HepG2 (cell line): ENCODE data around the gene FABP6. TPM values are rescaled to one million over a fixed set of nuclear protein-coding genes. Genes with fewer than 3 reads are reported as not detected.

ENCODE experiments used
- ATAC-seq: fragments of 200-7000 bp; cut with Tn5 transposase; 3 replicates; pipeline ENCODE4 v1.9.1; 2020; ENCODE audit warnings: mild to moderate bottlenecking, moderate library complexity
- BruUV-seq: library from RNA; stranded (reverse); fragments of 400-500 nt; replicated peaks from 2 replicates; lab custom pipeline; 2021; lab: Mats Ljungman, UMichigan
- CTCF ChIA-PET: fragments of 300-600 bp; formaldehyde crosslinking; extraction: SDS; loops from one replicate; lab custom pipeline; 2021; ENCODE audit warnings: low total read pairs, inconsistent platforms, low intra/inter-chr PET ratio; lab: Yijun Ruan, JAX
- POLR2A ChIA-PET: fragments of 350-600 bp; sonication (Branson Sonifier 250); formaldehyde crosslinking; loops from one replicate; lab custom pipeline; 2020; ENCODE audit warnings: antibody characterized with exemption, inconsistent platforms; lab: Yijun Ruan, JAX
- DNase-seq: peaks from one replicate; pipeline ENCODE4 v3.0.0-alpha.2; 2015; ENCODE audit warnings: low spot score
- FAIRE-seq: peaks from 3 replicates; lab custom pipeline; 2011; peaks lifted over from hg19 to GRCh38; lab: Jason Lieb, UNC
- H2AFZ ChIP-seq: one replicate; pipeline ENCODE4 v1.6.1; 2011; ENCODE audit warnings: low read length, inconsistent platforms
- H3K27ac ChIP-seq: fragments of 300-600 bp; 3 replicates; pipeline ENCODE4 v1.8.0; 2011; ENCODE audit warnings: mixed run types, mild to moderate bottlenecking, mixed read lengths, low read length, inconsistent platforms; ENCODE audit not compliant: insufficient read depth; ENCODE audit errors: extremely low read length
- H3K27me3 ChIP-seq, 2 experiments: fragments of 200-600 bp in 1 of 2; 2 replicates in 1 of 2; 3 replicates in 1 of 2; pipeline versions ENCODE4 v1.6.0 to v1.8.0; 2011; ENCODE audit warnings: low read length in 2 of 2, mild to moderate bottlenecking in 2 of 2, moderate library complexity in 2 of 2, inconsistent platforms in 1 of 2; ENCODE audit not compliant: insufficient read depth in 2 of 2, control insufficient read depth in 1 of 2
- H3K36me3 ChIP-seq, 2 experiments: fragments of 200-600 bp in 1 of 2; replicated peaks in 1 of 2; 2 replicates in 1 of 2; 3 replicates in 1 of 2; pipeline versions ENCODE4 v1.5.1 to v1.8.0; 2011; ENCODE audit warnings: low read length in 2 of 2, inconsistent platforms in 1 of 2; ENCODE audit not compliant: insufficient read depth in 2 of 2, control insufficient read depth in 1 of 2
- H3K4me1 ChIP-seq: 2 replicates; pipeline ENCODE4 v1.5.1; 2012; ENCODE audit warnings: low read length, inconsistent platforms; ENCODE audit not compliant: insufficient read depth
- H3K4me2 ChIP-seq: 2 replicates; pipeline ENCODE4 v1.6.0; 2011; ENCODE audit warnings: low read depth, low read length, inconsistent platforms
- H3K4me3 ChIP-seq, 3 experiments: fragments of 200-600 bp in 1 of 3; sonication (generic), shearing (Covaris generic) in 1 of 3; replicated peaks in 1 of 3; 2 replicates each; pipeline ENCODE4 v1.5.1; 2011 to 2016; ENCODE audit warnings: low read length in 3 of 3, inconsistent platforms in 2 of 3, low read depth in 2 of 3, mild to moderate bottlenecking in 2 of 3, control low read depth in 1 of 3, mixed read lengths in 1 of 3; ENCODE audit not compliant: insufficient read depth in 1 of 3
- H3K79me2 ChIP-seq: one replicate; pipeline ENCODE4 v1.6.1; 2011; ENCODE audit warnings: low read length, inconsistent platforms; ENCODE audit not compliant: insufficient read depth
- H3K9ac ChIP-seq: 2 replicates; pipeline ENCODE4 v1.6.0; 2011; ENCODE audit warnings: mild to moderate bottlenecking, low read depth, low read length, inconsistent platforms; ENCODE audit not compliant: insufficient read depth
- H3K9me3 ChIP-seq: 2 replicates; pipeline ENCODE4 v1.5.1; 2012; ENCODE audit warnings: mild to moderate bottlenecking, low read length
- H4K20me1 ChIP-seq: 2 replicates; pipeline ENCODE4 v1.6.0; 2011; ENCODE audit warnings: inconsistent platforms, mild to moderate bottlenecking, low read length, moderate library complexity; ENCODE audit not compliant: insufficient read depth
- CCAR2 ChIP-seq: fragments of 200-400 bp; formaldehyde crosslinking; optimal IDR thresholded peaks from 2 replicates; pipeline ENCODE3; 2018; ENCODE audit warnings: low read depth, mild to moderate bottlenecking, low read length, moderate library complexity
- CENPT ChIP-seq: sonication (generic); formaldehyde crosslinking; IDR thresholded peaks from 2 replicates; pipeline ENCODE4 v1.8.0; 2022; ENCODE audit warnings: low read depth, mild to moderate bottlenecking, moderate library complexity, missing genetic modification reagents
- GPN1 ChIP-seq: sonication (generic); formaldehyde crosslinking; IDR thresholded peaks from 2 replicates; pipeline ENCODE4 v1.5.1; 2020; ENCODE audit warnings: missing genetic modification reagents, borderline replicate concordance
- KLF9 ChIP-seq: IDR thresholded peaks from 2 replicates; pipeline ENCODE4 v1.6.1; 2016; ENCODE audit warnings: low read depth
- NR1H2 ChIP-seq: sonication (generic); formaldehyde crosslinking; IDR thresholded peaks from 2 replicates; pipeline ENCODE4 v1.8.1; 2022; ENCODE audit warnings: low read depth, missing genetic modification reagents, borderline replicate concordance
- ZBTB21 ChIP-seq: sonication (generic); formaldehyde crosslinking; IDR thresholded peaks from 2 replicates; pipeline ENCODE4 v1.4.0; 2020; ENCODE audit warnings: missing genetic modification reagents
- ZNF329 ChIP-seq: sonication (generic); formaldehyde crosslinking; IDR thresholded peaks from 2 replicates; pipeline ENCODE4 v1.9.0; 2021; ENCODE audit warnings: low read depth, mild to moderate bottlenecking, missing genetic modification reagents
- ZSCAN12 ChIP-seq: sonication (generic); formaldehyde crosslinking; IDR thresholded peaks from 2 replicates; pipeline ENCODE4 v1.9.0; 2021; ENCODE audit warnings: mild to moderate bottlenecking, missing genetic modification reagents
- WGBS: methylation state at CpG from one replicate; pipeline ENCODE4 v1.1.6; 2017; ENCODE audit warnings: low lambda C conversion rate; 5-methylcytosine and 5-hydroxymethylcytosine counted together
- in situ Hi-C: cut with HindIII; loops from 2 replicates; pipeline ENCODE4 v1.10.0; 2017; ENCODE audit warnings: low pct_unique_long_range_greater_than_20kb; ENCODE audit not compliant: extremely low pct_ligation_motif_present
- intact Hi-C: fragments of 100-400 bp; cut with micrococcal nuclease; formaldehyde crosslinking; loops from one replicate; pipeline ENCODE4 v1.10.0; 2022; ENCODE audit not compliant: unreplicated experiment
- polyA plus RNA-seq, 8 experiments: library from polyadenylated mRNA; depleted of rRNA in 3 of 8; stranded (reverse) in 7 of 8; unstranded in 1 of 8; fragments of >200 nt; fragmentation: Illumina TruSeq in 4 of 8; extraction: Trizol in 4 of 8; gene quantifications; 2 replicates each; pipeline versions ENCODE4 v1.2.1 to v1.2.3, GENCODE V29; 2011 to 2016; ENCODE audit warnings: low read depth in 4 of 8, missing spikeins in 1 of 8, mixed read lengths in 1 of 8; ENCODE audit not compliant: insufficient read depth in 1 of 8
- total RNA-seq, 5 experiments: library from RNA; depleted of rRNA; stranded (reverse); fragments of >200 nt; fragmentation: Illumina TruSeq; extraction: Trizol; gene quantifications; 2 replicates each; pipeline ENCODE4 v1.2.3, GENCODE V29; 2016; ENCODE audit warnings: low read depth in 1 of 5
- TF ChIP-seq, protein P1 (sequence below): sonication (generic); formaldehyde crosslinking; IDR thresholded peaks from 2 replicates; pipeline ENCODE4 v1.4.0; 2020; ENCODE audit warnings: missing genetic modification reagents
- TF ChIP-seq, protein P2 (sequence below): sonication (generic); formaldehyde crosslinking; IDR thresholded peaks from 2 replicates; pipeline ENCODE4 v1.4.0; 2020; ENCODE audit warnings: missing genetic modification reagents, borderline replicate concordance
- TF ChIP-seq, protein P3 (sequence below): sonication (generic); formaldehyde crosslinking; IDR thresholded peaks from 2 replicates; pipeline ENCODE4 v1.8.1; 2023; ENCODE audit warnings: mild to moderate bottlenecking, missing genetic modification reagents, borderline replicate concordance
- TF ChIP-seq, protein P4 (sequence below): sonication (generic); formaldehyde crosslinking; IDR thresholded peaks from 2 replicates; pipeline ENCODE4 v1.8.0; 2022; ENCODE audit warnings: mild to moderate bottlenecking, missing genetic modification reagents, moderate library complexity
- TF ChIP-seq, protein P5 (sequence below): IDR thresholded peaks from 2 replicates; pipeline ENCODE4 v1.6.1; 2012; ENCODE audit warnings: low read length, improper control_type of control experiment

FABP6 gene
- total and polyA plus RNA-seq, 2 of the 13 experiments (the other 11 are each of a cell fraction or from before 2014, with no cell fraction given), result 0.13 TPM; not detected in 1

DNA sequence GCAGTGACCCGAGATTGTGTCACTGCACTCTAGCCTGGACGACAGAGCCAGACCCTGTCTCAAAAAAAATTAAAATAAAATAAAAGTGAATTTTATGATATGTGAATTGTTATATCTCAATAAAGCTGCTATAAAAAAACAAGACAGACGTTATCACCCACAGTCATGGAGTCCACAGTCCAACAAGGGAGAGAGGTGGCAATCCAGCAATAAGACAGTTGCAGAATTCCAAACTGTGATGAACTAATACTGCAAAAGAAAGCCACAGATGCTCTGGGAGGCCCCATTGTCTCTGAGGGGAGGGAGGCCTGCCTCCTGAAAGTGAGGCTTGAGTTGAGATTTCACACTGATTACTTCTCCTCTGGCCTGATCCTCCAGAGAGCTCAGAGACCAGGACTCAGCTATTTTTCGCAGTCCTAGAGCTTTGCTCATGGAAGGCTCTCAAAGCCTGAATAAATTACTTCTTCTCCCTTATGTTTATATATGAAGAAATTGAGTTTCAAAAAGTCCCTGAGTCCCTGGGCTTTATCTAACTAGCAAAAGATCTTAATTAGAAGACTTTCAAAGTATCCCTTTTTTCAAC lies 55.1 kb downstream of the FABP6 start:
- no peaks in the 10 kb centered on the region for H3K79me2 ChIP-seq
- FAIRE-seq, result no peak
- H3K4me1 ChIP-seq, result peaks cover 15% of the 10 kb centered on the region
- H3K9ac ChIP-seq, result no peak overlapping the region
- CTCF ChIA-PET, result no interaction called here
- H3K27me3 ChIP-seq, result no peaks in the 10 kb centered on the region
- H3K9me3 ChIP-seq, result no peaks in the 10 kb centered on the region
- in situ Hi-C loops (no loop called here), intact Hi-C loops (no loop called here)
- no peak for ATAC-seq
- H3K36me3 ChIP-seq, result 0 out of 5 replicates have a peak, but pooled peaks cover 0 to 1% of the 10 kb centered on the region in 2 experiments
- 85% methylated on average over 4 of the region's 4 CpGs for WGBS
- BruUV-seq, result no TSS peak
- H3K4me2 ChIP-seq, result no peak overlapping the region
- no peak overlapping the region for H3K27ac ChIP-seq
- H3K4me3 ChIP-seq, result no peak overlapping the region
- POLR2A ChIA-PET, result no interaction called here
- DNase-seq, result no peak
- H2AFZ ChIP-seq, result no peak overlapping the region
- H4K20me1 ChIP-seq, result no peaks in the 10 kb centered on the region
- TF ChIP-seq, protein P1, sequence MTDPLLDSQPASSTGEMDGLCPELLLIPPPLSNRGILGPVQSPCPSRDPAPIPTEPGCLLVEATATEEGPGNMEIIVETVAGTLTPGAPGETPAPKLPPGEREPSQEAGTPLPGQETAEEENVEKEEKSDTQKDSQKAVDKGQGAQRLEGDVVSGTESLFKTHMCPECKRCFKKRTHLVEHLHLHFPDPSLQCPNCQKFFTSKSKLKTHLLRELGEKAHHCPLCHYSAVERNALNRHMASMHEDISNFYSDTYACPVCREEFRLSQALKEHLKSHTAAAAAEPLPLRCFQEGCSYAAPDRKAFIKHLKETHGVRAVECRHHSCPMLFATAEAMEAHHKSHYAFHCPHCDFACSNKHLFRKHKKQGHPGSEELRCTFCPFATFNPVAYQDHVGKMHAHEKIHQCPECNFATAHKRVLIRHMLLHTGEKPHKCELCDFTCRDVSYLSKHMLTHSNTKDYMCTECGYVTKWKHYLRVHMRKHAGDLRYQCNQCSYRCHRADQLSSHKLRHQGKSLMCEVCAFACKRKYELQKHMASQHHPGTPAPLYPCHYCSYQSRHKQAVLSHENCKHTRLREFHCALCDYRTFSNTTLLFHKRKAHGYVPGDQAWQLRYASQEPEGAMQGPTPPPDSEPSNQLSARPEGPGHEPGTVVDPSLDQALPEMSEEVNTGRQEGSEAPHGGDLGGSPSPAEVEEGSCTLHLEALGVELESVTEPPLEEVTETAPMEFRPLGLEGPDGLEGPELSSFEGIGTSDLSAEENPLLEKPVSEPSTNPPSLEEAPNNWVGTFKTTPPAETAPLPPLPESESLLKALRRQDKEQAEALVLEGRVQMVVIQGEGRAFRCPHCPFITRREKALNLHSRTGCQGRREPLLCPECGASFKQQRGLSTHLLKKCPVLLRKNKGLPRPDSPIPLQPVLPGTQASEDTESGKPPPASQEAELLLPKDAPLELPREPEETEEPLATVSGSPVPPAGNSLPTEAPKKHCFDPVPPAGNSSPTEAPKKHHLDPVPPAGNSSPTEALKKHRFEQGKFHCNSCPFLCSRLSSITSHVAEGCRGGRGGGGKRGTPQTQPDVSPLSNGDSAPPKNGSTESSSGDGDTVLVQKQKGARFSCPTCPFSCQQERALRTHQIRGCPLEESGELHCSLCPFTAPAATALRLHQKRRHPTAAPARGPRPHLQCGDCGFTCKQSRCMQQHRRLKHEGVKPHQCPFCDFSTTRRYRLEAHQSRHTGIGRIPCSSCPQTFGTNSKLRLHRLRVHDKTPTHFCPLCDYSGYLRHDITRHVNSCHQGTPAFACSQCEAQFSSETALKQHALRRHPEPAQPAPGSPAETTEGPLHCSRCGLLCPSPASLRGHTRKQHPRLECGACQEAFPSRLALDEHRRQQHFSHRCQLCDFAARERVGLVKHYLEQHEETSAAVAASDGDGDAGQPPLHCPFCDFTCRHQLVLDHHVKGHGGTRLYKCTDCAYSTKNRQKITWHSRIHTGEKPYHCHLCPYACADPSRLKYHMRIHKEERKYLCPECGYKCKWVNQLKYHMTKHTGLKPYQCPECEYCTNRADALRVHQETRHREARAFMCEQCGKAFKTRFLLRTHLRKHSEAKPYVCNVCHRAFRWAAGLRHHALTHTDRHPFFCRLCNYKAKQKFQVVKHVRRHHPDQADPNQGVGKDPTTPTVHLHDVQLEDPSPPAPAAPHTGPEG (CRISPR knock-in tag), result no peak
- no peak for TF ChIP-seq CENPT (CRISPR knock-in tag)
- TF ChIP-seq, protein P2, sequence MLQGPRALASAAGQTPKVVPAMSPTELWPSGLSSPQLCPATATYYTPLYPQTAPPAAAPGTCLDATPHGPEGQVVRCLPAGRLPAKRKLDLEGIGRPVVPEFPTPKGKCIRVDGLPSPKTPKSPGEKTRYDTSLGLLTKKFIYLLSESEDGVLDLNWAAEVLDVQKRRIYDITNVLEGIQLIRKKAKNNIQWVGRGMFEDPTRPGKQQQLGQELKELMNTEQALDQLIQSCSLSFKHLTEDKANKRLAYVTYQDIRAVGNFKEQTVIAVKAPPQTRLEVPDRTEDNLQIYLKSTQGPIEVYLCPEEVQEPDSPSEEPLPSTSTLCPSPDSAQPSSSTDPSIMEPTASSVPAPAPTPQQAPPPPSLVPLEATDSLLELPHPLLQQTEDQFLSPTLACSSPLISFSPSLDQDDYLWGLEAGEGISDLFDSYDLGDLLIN (CRISPR knock-in tag), result no peak
- no peak for TF ChIP-seq CCAR2
- no peak for TF ChIP-seq ZBTB21 (CRISPR knock-in tag)
- TF ChIP-seq, protein P3, sequence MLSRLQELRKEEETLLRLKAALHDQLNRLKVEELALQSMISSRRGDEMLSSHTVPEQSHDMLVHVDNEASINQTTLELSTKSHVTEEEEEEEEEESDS, result no peak
- no peak for TF ChIP-seq KLF9 (CRISPR knock-in tag)
- TF ChIP-seq GPN1 (CRISPR knock-in tag), result no peak
- TF ChIP-seq ZSCAN12 (CRISPR knock-in tag), result no peak
- TF ChIP-seq ZNF329 (CRISPR knock-in tag), result no peak
- TF ChIP-seq, protein P4, sequence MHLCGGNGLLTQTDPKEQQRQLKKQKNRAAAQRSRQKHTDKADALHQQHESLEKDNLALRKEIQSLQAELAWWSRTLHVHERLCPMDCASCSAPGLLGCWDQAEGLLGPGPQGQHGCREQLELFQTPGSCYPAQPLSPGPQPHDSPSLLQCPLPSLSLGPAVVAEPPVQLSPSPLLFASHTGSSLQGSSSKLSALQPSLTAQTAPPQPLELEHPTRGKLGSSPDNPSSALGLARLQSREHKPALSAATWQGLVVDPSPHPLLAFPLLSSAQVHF (CRISPR knock-in tag), result no peak
- no peak for TF ChIP-seq NR1H2
- TF ChIP-seq, protein P5, sequence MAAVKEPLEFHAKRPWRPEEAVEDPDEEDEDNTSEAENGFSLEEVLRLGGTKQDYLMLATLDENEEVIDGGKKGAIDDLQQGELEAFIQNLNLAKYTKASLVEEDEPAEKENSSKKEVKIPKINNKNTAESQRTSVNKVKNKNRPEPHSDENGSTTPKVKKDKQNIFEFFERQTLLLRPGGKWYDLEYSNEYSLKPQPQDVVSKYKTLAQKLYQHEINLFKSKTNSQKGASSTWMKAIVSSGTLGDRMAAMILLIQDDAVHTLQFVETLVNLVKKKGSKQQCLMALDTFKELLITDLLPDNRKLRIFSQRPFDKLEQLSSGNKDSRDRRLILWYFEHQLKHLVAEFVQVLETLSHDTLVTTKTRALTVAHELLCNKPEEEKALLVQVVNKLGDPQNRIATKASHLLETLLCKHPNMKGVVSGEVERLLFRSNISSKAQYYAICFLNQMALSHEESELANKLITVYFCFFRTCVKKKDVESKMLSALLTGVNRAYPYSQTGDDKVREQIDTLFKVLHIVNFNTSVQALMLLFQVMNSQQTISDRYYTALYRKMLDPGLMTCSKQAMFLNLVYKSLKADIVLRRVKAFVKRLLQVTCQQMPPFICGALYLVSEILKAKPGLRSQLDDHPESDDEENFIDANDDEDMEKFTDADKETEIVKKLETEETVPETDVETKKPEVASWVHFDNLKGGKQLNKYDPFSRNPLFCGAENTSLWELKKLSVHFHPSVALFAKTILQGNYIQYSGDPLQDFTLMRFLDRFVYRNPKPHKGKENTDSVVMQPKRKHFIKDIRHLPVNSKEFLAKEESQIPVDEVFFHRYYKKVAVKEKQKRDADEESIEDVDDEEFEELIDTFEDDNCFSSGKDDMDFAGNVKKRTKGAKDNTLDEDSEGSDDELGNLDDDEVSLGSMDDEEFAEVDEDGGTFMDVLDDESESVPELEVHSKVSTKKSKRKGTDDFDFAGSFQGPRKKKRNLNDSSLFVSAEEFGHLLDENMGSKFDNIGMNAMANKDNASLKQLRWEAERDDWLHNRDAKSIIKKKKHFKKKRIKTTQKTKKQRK, result no peak
